GM18502 (cell line): Measurements from ENCODE around the gene SLC5A10.
"Not testable (repeated sequence)": the region's sequence is repeated elsewhere in the genome, so short reads cannot be mapped to it uniquely, and the experiment has no call there.

Experiments
- ATAC-seq: cut with Tn5 transposase; IDR thresholded peaks from one replicate; pipeline ENCODE4 v1.9.1; 2021; ENCODE audit warnings: mild to moderate bottlenecking; ENCODE audit not compliant: unreplicated experiment, poor library complexity

Gene SLC5A10

GRCh38 chr17:19032377-19032988, 80.5 kb downstream of the SLC5A10 start:
- peak; percentile 48 for ATAC-seq

GRCh38 chr17:19036186-19036585, 84.2 kb downstream of the SLC5A10 start:
- ATAC-seq: peak; percentile 40

GRCh38 chr17:19037547-19037946, 85.6 kb downstream of the SLC5A10 start:
- ATAC-seq: not testable (repeated sequence)

GRCh38 chr17:19038007-19038406, 86.0 kb downstream of the SLC5A10 start:
- peak; percentile 21 for ATAC-seq

- not testable (repeated sequence) for ATAC-seq
Observed at GRCh38 chr17:19038730-19039129, 86.8 kb downstream of the SLC5A10 start.

- ATAC-seq: not testable (repeated sequence)
Observed at GRCh38 chr17:19040350-19040749, 88.4 kb downstream of the SLC5A10 start.

- ATAC-seq: not testable (repeated sequence)
Observed at GRCh38 chr17:19041871-19042270, 89.9 kb downstream of the SLC5A10 start.

- ATAC-seq: not testable (repeated sequence)
Observed at GRCh38 chr17:19042369-19042768, 90.4 kb downstream of the SLC5A10 start.

GRCh38 chr17:19043032-19043431, 91.1 kb downstream of the SLC5A10 start:
- ATAC-seq: not testable (repeated sequence)

- not testable (repeated sequence) for ATAC-seq
Observed at GRCh38 chr17:19044643-19045042, 92.7 kb downstream of the SLC5A10 start.

- ATAC-seq: not testable (repeated sequence)
Observed at GRCh38 chr17:19046782-19047375, 94.9 kb downstream of the SLC5A10 start, which contains the start of gene GRAP. Gene GRAP, minus strand, starts transcription at chr17:19046957. Its CDS starts 31 bp downstream, at chr17:19046926.

GRCh38 chr17:19047510-19047909, 95.5 kb downstream of the SLC5A10 start:
- ATAC-seq: not testable (repeated sequence)

GRCh38 chr17:19048826-19049225, 96.9 kb downstream of the SLC5A10 start:
- not testable (repeated sequence) for ATAC-seq

GRCh38 chr17:19055447-19055846, 103.5 kb downstream of the SLC5A10 start:
- ATAC-seq: peak; percentile 74

- peak; percentile 94 for ATAC-seq
Observed at GRCh38 chr17:19062009-19062717, 110.2 kb downstream of the SLC5A10 start.

GRCh38 chr17:19062718-19063325, 110.9 kb downstream of the SLC5A10 start:
- peak; percentile 64 for ATAC-seq

GRCh38 chr17:19063326-19063956, 111.5 kb downstream of the SLC5A10 start:
- ATAC-seq: peak; percentile 1

- not testable (repeated sequence) for ATAC-seq
Observed at GRCh38 chr17:19064378-19064777, 112.4 kb downstream of the SLC5A10 start.

GRCh38 chr17:19070318-19071168, 118.6 kb downstream of the SLC5A10 start:
- ATAC-seq: peak; percentile 85
